G401.6 (cell line): ENCODE results near the gene UTF1.
"Not testable (repeated sequence)": the region's sequence is repeated elsewhere in the genome, so short reads cannot be mapped to it uniquely, and the experiment has no call there.

Source experiments
- FAIRE-seq: peaks from 2 replicates; lab custom pipeline; 2012; peaks lifted over from hg19 to GRCh38; lab: Jason Lieb, UNC

UTF1 gene

DNA sequence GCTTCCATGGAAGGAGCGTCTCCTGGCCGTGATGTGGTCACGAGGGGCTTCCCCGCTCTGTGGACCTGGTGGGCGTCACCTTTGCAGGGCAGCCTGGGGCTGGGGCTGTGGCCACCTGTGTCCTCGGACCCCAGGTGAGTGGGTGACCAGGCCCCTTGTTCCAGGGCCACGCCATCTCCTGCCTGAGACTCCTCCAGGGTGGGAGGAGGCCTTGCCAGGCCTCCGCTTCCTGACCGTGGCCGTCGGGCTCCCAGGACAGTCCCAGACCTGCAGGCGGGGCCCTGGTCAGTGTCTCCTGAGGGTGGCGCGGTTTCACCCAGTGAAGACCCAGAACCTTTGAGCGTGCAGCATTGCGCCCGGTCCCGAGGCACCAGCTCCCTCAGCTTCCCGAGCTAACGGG, 20.4 kb upstream of the UTF1 start:
- FAIRE-seq, result no peak

DNA sequence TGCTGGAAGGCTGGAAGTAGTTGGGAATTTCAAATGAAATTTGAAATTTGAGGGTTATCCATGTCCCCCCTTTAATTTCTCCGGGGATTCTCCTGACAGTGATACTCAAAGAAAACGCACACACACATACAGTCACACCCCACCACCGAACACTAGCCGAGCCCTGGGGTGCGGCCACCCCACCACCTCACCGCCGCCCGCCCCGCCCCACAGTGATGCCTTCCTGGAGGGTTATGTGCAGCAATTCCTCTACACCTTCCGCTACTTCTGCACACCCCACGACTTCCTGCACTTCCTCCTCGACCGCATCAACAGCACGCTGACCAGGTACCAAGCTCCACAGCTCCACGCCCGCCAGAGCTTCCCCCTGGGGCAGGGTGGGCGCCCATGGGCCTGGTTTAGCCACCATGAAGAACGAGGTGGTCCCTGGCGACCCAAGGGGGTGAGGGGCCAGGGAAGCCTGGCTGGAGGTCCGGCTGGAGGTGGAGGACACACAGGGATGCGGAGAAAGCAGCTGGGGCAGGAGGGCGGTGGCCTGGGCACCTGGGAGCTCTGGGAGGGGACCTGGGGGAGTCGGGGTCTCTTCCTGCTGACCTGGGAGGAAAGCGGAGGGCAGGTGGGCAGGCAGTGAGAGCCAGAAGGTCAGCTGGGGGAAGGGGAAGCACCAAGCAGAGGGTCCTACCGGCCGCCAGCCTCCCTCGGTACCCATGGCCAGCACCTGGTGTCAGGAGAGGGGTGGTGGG, 19.4 kb upstream of the UTF1 start:
- FAIRE-seq, result no peak

DNA sequence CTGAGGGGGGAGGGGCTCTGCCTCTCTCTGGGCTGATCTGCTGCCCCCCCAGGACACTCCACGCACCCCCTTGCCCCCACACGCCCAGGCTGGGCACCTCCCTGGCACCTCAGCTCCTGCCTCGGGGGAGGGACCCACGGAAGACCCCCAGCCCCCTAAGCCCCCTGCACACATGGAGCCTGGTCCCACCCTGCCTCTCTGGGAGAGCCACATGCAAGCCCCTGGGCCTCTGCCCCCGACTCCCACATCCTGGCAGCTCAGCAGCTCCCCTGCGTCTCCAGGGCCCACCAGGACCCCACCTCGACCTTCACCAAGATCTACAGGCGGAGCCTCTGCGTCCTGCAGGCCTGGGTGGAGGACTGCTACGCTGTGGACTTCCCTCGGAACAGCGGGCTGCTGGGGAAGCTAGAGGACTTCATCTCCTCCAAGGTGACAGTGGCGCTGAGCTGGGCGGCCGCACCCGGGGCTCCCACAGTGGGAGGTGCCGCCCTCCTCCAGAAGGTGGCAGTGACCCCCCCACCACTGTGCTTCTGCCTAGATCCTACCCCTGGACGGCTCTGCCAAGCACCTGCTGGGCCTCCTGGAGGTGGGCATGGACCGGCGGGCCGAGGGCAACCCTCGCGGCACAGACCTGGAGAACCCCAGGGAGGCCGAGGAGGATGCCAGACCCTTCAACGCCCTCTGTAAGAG, 18.7 kb upstream of the UTF1 start:
- no peak for FAIRE-seq

DNA sequence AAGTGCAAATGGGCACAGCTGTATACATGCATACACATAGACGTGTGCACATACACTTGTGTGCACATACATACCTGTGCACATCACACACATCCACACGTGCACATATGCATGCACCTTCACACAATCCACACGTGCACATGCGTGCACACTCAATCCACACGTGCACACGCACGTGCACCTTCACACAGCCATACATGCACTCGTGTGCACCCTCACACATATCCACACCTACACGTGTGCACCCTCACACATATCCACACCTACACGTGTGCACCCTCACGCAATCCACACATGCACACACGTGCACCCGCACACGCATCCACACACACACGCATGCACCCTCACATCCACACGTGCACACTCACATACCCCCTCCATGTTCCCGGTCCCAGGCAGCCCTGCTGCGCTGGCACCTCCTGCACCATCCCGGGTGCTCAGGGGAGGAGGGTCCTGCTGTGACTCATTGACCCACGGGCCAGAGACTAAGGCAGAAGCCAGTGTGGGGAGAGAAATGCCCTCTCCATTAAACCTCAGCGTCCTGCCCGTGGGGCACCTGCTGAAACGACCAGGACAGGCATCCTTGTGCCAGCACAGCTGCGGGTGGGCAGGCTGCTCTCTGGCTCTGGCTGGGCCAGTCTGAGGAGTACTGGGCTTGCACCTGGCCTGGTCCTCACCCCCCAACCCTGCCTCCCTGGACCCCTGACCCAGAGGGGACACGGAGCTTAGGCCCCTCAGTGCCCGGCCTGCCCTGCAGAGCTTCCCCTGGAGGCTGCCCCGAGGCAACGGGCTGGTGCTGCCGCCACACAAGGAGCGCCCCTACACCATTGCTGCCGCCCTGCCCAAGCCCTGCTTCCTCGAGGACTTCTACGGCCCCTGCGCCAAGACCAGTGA, 17.8 kb upstream of the UTF1 start:
- FAIRE-seq, result no peak

DNA sequence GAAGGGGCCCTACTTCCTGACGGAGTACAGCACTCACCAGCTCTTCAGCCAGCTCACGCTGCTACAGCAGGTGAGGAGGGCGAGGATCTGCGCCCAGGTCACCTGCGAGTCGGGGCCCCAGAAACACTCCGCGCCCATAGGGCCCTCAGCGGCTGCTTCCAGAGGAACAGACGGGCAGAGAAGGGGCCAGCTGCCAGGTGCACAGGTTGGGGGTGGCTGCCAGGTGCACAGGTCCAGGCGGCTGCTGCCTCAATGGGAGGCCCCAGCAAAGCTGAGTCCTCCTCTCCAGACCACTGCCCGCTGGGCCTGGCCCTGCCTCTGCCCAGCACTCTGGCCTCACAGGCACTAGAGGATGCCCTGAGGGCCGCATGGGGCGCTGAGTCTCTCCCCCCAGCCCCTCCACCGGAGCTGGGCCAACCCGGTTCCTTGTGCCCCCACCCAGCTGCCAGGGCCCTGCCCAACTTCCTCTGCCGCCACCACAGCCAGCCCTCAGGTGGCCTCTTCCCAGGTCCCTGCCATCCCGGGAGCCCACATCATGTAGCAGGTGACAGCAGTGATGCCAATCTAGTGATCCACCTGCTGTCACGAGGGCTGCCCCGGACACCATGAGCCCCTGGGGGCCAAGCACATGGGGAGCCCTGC, 17.0 kb upstream of the UTF1 start:
- no peak for FAIRE-seq

DNA sequence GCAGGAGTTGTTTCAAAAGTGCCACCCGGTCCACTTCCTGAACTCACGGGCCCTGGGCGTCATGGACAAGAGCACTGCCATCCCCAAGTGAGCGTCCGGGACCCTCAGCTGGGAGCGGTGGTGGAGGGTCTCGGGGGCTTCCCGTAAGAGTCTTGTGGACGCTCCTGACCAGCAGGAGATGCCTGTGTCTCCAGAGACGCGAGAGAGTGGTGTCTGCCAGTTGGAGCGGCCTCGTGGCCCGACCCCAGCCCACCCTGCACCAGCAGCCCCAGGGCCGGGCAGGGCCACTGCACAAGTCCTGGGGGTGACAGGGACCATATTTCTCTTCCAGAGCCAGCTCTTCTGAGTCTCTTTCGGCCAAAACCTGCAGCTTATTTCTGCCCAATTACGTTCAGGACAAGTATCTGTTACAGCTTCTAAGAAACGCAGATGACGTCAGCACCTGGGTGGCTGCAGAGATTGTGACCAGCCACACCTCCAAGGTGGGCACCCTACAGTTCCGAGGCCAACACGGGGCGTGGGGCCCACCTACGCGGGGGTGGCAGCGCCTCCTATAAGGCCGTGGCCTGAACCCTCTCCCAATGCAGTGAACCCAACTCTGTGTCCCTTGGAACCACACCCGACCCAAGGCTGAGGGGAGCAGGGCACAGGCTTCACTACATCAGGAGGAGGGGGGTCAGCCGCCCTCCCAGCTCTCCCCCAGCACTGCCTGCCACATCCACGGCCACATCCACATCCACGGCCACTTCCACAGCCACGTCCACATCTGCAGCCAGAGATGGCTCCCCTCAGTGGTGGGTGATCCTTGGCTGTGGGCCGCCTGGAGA, 16.2 kb upstream of the UTF1 start:
- FAIRE-seq, result no peak

DNA sequence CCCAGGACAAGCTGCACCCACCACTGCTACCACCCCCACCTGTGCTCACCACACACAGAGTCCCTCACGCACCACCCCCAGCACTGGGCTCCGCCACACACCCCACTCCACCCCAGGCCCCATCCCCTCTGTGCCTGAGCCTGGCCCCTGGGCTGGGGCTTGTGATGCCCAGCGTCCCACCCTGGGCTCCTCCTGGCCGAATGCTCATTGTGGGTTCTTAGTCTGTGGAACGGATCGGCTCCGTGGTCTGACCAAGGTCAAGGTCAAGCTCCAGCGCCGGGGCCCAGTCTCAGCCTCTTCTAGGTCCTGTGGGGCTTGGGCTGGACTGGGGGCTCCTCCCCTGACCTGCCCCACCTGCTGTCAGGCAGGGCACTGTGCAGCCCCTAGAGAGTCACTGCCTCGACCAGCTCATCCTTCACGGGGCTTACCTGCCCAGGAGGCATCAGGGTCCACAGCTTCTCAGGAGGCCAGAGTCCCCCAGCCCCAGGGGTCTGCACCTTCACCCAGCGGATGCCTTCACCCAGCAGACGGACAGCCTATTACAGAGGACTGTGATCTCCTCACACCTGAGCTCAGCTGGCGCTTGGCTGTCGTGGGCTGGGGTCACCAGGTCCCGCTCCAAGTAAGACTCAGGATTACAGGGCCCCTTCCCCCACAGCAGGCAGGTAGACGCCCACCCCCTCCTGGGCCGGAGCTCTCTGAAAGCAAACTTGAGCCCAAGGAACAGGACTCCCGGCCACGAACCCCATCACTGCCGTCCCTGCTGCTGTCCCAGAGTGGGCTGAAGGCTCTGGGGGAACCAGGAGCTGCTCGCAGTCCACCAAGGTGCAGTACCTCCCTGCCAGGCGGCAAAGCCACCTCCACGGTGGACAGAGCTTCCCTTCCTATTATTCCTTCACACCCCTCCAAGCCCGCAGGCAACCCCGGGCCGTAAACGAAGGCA, 15.3 kb upstream of the UTF1 start:
- no peak for FAIRE-seq

DNA sequence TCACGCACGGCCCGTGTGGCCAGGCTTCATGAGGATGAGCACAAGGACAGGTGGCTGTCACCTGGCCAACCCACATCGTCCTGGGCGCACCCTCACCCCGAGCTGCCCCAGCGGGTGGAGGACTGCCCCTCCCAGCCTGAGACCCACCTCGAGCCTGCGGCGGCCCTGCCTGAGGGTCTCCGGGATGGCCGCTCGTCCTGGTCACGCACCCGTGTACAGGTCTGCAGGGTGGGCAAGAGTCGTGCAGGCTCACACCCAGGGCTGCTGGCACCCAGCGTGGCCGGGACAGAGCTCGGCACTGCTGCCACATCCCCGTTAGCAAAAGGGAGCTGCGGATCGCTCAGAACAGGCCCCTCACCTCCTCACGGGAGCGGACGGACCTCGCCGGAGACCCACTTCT, 14.4 kb upstream of the UTF1 start:
- no peak for FAIRE-seq

DNA sequence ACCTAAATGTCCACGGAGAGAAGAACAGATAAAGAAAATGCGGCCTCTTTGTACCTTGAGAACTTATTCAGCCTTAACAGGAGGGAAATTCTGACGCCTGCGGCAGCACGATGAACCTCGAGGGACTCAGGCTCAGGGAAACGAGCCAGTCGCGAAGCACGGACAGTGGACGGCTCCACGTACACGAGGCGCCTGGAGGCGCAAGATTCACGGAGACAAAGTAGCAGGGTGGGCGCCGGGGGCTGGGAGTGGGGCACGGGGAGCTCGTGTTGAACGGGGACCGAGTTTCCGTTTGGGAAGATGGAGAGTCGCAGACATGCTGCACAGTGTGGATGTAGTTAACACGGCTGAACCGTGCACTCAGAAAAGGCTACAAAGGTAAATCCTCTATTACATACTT, 13.2 kb upstream of the UTF1 start:
- FAIRE-seq, result no peak

DNA sequence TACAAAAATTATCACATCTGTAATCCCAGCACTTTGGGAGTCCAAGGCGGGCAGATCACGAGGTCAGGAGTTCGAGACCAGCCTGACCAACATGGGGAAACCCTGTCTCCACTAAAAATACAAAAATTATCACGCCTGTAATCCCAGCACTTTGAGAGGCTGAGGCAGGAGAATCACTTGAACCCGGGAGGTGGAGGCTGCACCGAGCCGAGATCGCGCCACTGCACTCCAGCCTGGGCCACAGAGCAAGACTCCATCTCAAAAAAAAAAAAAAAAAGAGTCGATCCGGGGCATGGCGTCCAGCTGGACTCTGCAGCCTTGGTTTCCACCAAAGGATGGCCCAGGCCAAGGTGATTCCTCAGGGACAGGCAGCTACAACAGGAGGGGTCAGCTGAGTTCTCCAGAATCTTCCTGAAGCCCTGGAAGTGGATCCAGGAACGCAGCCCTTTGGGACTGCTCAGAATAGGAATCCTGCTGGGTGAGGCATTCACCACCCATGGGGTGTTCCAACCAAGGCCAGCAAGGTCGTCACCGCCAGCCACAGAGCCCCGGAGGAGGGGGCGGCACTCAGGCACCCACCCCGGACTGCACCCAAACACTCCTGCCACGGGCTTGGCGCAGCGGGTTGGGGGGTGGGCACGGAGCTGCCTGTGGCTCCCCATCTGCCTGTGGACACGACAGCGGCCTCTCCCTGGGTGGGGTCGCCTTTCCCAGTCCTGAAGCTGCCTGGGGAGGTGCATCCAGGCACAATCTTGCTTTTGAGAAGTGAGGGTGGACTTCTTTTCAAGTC, 12.0 kb upstream of the UTF1 start:
- FAIRE-seq, result no peak

DNA sequence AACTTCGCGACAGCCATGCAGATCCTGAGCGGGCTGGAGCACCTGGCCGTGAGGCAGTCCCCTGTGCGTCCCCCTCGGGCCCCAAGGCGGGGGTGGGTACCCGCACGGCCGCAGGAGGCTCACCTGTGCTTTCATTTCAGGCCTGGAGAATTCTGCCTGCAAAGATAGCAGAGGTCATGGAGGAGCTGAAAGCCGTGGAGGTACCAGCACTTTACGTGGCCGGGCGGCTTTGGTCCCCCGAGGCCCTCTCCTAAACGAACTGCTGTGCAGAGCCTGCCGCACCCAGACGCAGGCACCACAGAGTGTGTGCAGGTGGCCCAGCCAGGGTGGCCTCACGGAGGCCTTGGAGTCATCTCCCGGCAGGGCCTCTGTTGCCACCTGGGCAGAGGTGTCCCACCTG, 11.1 kb upstream of the UTF1 start:
- no peak for FAIRE-seq

DNA sequence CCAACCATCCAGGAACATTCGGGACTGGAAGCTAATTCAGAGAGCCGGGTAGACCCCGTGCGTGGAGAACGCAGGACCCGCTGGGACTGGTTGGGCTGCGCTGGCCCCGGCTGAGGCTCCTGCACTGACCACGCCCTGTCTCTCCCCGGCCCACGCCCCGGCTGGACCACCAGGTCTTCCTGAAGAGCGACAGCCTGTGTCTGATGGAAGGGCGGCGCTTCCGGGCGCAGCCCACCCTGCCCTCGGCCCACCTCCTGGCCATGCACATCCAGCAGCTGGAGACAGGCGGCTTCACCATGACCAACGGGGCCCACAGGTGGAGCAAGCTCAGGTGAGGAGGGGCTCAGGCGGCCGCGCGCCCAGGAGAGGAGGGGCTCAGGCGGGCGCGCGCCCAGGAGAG, 10.2 kb upstream of the UTF1 start:
- FAIRE-seq, result no peak

DNA sequence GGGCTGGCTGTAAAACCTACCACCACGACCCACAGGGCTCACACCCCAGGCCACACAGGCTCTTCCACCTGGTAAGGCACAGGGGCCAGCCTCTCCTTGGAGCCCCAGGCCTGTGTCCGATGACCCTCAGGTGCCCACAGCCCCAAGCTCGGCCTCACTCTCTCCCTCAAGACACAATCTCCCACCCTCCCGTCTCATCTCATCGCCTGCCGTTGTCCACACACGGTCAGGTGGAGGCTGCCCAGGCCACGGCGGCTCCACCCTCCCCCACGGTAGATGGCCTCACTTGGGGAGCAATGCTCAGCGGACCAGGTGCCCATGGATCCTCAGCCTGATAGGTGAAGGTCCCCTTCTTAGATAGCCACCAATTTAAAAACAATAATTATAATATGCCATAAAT, 8.7 kb upstream of the UTF1 start:
- no peak for FAIRE-seq

DNA sequence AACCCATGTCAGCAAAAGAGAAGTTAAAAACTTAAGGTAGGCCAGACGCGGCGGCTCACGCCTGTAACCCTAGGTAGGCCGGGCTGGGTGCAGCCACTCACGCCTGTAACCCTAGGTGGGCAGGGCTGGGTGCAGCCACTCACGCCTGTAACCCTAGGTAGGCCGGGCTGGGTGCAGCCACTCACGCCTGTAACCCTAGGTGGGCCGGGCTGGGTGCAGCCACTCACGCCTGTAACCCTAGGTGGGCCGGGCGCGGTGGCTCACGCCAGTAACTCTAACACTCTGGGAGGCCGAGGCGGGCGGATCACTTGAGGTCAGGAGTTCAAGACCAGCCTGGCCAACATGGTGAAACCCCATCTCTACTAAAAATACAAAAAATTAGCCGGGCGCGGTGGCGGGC, 8.3 kb upstream of the UTF1 start:
- FAIRE-seq, result not testable (repeated sequence)

DNA sequence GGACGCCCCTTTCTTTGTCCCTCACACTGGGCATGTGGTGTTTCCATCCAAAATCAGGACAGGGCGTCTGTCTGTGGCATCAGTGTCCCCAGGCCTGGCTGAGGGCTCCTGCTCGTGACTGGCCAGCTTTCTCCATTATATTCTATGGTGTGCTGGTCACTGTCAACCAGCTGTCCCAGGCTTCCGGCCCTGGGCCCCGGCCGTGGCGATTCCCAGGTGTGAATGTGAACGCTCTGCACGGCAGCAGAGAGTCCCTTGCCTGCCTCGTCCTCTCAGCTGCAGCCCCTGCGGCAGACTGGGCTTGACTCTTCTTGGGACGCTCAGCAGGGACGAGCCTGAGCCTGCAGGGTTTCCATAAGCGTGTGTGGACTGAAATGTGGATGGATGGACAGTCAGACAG, 5.9 kb upstream of the UTF1 start:
- FAIRE-seq, result no peak

DNA sequence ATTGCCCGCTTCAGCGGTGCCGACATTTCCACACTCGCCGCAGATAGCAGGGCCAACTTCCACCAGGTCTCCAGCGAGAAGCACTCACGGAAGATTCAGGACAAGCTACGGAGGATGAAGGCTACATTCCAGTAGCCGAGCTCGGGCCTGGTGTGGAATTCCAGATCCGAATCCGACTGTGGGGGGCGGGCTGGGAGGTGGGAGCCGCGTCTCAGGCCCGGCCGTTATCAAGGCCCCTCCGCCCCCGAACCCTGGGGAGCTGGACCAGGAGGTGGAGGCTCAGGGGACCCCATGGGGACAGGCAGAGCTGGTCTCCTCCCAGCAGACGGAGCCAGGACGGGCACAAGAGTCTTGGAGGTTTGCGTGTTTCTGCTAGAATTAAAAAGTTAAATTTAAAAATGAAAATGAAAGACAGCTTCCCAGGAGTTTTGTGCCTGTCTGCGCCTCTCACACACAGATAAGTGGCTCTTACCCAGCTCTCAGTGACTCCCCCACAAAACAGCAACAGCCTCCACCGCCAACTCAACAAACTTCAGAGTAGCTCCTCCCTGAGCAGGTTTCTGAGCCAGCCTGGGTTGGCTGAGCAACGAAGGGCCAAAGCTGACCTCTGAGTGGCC, 5.2 kb upstream of the UTF1 start:
- no peak for FAIRE-seq

DNA sequence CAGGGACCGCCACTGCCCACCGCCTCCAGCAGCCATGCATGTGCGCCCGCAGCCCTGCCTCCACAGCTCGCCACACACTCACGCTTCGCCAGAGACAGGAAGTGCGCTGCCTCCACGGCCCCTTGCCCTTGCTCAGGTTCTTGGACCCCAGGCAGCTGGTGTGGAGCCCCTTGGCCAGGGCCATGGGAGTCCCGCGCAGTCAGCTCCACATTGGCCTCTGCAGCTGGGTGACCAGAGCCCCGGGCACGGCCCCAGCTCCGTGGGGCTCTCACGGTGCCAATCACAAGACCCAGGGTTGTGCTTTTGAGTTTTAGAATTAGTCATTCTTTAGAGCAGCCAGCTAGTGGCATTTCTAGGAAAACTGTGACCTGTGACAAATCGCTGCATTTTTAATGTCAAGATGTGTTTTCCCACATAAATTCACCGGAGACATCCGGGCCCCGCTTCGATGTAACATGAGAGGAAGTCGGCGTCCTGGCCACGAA, 4.3 kb upstream of the UTF1 start:
- no peak for FAIRE-seq

DNA sequence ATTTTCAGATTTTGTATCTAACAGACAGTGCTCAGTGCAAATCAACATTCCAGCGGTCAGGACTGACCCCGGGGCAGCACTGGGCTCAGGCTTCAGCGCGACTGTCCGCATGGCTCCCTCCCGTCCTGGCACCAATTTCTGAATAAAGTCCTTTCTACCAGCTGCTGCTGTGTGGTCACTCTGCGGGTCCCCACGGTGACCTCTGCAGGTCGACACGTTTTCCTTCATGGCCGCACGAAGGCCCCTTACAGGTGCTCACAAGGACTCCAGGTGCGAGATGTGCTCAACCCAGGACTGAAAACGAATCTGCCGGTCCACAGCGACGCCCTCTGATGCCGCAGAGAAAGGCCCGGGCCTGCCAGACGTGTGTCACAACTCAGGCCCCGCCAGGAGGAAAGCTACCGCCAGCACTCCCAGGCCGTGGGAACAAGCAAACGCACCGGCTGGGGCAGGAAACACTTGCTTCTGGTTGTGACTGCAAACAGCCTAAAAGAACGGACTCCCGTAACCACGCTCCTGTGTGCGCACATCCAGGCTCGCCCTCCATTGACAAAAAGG, 3.7 kb upstream of the UTF1 start:
- FAIRE-seq, result no peak

DNA sequence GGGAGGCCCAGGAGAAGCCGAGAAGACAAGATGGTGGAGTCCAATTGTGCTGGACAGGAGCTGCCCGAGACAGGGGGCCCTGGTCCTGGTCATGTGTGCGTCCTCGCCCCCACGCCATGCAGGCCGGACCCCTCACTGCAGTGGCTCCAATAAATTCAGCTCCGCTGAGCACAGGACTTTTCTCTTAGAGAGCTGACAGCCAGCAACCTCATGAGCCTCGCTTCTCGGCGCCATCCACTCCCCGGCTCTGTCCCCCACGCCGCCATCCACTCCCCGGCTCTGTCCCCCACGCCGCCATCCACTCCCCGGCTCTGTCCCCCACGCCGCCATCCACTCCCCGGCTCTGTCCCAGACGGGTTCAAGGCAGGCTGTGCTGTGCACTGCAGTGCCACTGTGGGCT, 2.8 kb upstream of the UTF1 start:
- FAIRE-seq, result no peak
